ENCODE results near the gene PRXL2B. TPM values are rescaled to one million over a fixed set of nuclear protein-coding genes. Genes with fewer than 3 reads are reported as not detected.
"Not testable (repeated sequence)": the region's sequence is repeated elsewhere in the genome, so short reads cannot be mapped to it uniquely, and the experiment has no call there.

PRXL2B gene
- total RNA-seq, 1 donor: 15.1 TPM

- no peak overlapping the region for H3K4me3 ChIP-seq (ENCODE audit: low read depth, low read length)
- no peak for DNase-seq (ENCODE audit: low read depth)
Measured at GRCh38 chr1:2552189-2552588, 34.4 kb upstream of the PRXL2B start.

DNA sequence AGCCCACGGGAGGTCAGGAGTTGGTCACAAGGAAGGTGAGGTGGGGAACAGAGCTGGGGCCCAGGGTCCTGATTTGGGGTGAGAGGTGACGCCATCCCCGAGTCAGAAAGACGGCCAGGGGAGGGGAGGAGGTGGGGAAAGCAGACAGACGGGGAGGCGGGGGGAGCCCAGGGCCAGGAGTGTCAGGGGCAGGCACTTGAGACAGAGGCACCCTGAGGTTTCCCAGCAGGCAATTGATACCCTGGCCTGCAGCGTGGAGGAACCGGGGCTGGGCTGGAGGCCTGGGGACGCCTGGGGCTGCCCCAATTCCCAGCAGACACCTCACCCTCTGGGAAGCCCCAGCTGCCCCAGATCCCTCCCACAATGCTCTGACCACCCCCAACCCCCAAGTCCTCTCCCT, 33.5 kb upstream of the PRXL2B start:
- H3K4me3 ChIP-seq (ENCODE audit: low read depth, low read length); DNase-seq (ENCODE audit: low read depth): not testable (repeated sequence)

More at GRCh38 chr1:2552189-2552588, 34.4 kb upstream of the PRXL2B start:
- no peak for TF ChIP-seq CTCF (IDR thresholded peaks at IDR 0.05; ENCODE audit: insufficient read depth, low read depth, low read length)

DNA sequence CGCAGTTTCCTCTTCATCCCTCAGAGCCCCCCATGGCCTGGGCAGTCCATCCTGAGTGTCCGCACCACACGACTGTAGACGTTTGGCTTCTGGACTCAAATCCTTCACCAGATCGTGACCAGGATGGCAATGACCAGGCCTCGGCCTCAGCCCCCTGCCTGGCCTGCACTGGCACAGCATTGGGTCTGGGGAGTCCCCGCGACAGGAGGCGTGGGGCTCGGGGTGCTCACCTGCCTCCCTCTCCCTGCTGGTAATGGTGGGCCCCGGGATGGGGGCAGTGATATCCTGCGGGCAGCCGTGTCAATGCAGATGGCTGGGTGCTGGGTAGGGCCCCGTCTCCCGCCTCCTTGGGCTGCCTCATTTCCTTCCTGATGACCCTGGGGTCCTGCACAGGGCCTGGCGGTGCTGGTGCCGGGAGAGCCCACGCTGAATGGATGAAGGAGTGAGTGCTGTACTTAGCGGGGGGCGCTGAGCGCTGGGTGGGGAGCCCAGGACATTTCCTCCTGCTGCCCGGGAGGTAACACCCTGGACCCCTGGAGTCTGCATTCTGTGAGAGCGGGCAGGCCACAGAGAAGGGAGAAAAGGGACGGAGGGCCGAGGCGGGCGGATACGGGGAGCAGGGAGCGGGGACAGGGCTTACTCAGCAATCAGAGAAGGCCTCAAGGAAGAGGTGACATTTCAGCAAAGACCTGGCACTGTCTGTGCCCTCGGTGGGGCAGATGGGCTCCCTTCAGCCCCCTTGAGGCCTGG, 32.5 kb upstream of the PRXL2B start:
- no peak for TF ChIP-seq CTCF (IDR thresholded peaks at IDR 0.05; ENCODE audit: insufficient read depth, low read depth, low read length)
- H3K4me3 ChIP-seq (ENCODE audit: low read depth, low read length): no peak overlapping the region
- DNase-seq (ENCODE audit: low read depth): no peak

DNA sequence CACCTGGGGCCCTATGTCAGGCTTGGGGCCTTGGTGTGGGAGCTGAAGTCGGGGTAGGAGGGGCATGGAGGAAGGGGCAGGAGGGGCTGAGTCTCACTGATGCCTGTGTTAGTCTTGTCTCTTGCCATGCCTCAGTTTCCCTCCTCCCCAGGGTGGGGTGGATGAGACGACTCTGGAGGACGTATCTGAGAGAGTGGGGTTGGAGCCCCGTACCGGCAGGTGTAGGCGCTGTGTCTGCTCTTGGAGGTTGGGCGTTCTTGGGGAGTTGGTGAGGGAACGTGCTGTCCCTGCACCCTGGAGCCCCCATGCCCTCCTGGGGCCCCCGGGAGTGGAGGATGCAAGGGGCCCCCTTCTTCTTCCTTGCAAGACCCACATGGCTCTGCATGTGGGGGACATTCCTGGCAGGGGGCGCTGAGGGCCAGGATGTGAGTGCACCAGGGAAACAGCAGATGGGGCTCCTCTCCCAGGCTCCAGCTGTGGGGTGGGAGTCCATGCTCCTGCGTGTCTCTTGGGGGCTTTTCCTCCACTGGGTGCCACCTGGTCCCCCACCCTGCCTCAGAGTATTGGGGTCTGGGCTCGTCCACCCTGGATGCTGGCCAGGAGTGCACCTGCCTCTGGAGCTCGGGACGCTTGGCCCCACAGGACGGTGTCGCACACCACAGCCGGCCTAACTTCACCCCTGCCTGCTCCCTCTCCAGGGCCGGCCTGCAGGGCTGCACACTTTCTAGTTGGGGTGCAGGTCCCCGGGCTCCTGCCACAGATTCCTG, 31.8 kb upstream of the PRXL2B start:
- TF ChIP-seq CTCF (IDR thresholded peaks at IDR 0.05; ENCODE audit: insufficient read depth, low read depth, low read length): peak; percentile 42
- H3K4me3 ChIP-seq (ENCODE audit: low read depth, low read length): no peak overlapping the region
- no peak for DNase-seq (ENCODE audit: low read depth)

DNA sequence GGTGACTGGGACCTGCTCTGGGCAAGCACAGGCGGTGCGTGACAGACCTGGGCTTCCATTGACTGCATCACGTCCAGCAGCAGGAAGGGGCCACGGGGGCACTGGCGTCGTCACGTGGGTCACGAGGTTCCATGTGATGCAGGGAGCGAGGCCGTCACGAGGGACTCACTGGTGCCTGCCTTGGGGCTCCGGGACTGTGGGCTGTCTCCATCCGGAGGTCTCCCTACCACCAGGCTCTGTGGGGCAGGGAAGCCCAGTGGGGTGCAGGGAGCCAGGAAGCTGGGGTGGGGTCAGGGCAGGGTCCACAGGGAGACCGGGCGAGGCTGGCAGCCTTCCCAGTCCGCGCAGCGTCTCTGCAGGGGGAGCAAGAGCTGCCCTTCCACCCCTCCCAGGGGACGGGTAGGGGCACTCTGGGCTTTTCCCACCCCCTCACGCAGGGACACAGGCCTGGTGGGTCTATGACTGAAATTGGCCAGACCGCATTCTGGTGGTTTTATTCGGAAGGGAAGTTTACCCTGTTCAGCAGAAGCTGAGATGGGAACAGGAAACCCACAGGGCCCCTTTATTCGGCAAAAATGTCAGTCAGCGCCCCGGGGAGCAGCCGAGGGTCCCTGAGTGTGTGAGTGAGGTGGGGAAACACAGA, 30.8 kb upstream of the PRXL2B start:
- peak overlapping the region; percentile 62 for H3K4me3 ChIP-seq (ENCODE audit: low read depth, low read length)
- no peak for TF ChIP-seq CTCF (IDR thresholded peaks at IDR 0.05; ENCODE audit: insufficient read depth, low read depth, low read length)
- DNase-seq (ENCODE audit: low read depth): peak; percentile 76

DNA sequence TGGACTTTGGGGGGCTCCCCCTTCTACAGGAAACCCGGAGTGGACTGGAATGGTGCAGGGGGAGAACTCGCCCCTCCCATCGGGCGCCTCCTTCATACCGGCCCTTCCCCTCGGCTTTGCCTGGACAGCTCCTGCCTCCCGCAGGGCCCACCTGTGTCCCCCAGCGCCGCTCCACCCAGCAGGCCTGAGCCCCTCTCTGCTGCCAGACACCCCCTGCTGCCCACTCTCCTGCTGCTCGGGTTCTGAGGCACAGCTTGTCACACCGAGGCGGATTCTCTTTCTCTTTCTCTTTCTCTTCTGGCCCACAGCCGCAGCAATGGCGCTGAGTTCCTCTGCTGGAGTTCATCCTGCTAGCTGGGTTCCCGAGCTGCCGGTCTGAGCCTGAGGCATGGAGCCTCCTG, 30.3 kb upstream of the PRXL2B start, which contains the start of gene TNFRSF14:
TSS of gene TNFRSF14 (plus strand) at position 95 of the 401 bp plus-strand sequence. CDS start at position 389, 294 bp downstream.
- H3K4me3 ChIP-seq (ENCODE audit: low read depth, low read length): peak within 1 kb of the TSS; percentile 62
- peak; percentile 27 for TF ChIP-seq CTCF (IDR thresholded peaks at IDR 0.05; ENCODE audit: insufficient read depth, low read depth, low read length)
- DNase-seq (ENCODE audit: low read depth): peak; percentile 75

All from fibroblast of villous mesenchyme (primary cell).